NCI-H146 treated with DMSO at 0.1 percent for 48 hours (cell line): ENCODE results near the gene GMCL1.

Source experiments
- DNase-seq: peaks from one replicate; lab custom pipeline; 2025; ENCODE audit not compliant: unreplicated experiment; lab: John Stamatoyannopoulos, UW

Gene GMCL1

DNA sequence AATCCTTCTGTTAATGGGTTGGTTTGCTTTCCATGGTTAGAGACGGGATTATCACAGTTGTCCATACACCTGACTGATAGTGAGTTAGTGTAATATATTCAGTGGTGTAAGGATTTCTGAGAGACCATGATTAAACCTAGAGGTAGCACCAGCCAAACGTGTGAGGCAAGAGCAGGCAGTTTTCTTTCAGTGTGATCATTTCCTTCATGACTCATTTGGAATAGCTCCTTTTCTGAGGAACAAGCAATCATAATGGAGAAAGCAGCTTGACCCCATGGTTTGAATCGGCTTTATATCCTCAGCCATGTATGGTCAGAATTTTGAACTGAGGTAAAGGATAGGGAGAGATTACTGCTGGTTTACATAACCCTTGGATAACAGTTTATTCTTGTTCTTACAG, 88.4 kb downstream of the GMCL1 start:
- DNase-seq, result no peak

DNA sequence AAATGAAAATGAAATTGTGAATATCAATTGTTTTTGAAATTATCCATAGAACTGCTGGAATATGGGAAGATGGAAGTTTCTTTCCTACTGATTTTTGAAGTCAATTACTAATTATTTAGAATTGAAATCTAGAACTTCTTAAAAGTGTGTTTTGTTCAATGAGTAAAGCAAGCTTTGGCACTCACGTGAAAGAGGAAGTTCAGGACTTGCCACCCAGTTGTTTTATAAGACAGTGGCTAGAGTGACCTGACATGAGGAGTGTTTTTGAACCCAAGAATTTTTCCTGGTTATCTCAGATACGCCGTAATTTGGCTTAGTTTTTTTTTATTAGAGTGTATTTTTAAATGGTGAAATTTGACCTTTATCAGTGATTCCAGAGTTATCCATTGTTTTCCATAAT, 88.9 kb downstream of the GMCL1 start:
- DNase-seq, result no peak

DNA sequence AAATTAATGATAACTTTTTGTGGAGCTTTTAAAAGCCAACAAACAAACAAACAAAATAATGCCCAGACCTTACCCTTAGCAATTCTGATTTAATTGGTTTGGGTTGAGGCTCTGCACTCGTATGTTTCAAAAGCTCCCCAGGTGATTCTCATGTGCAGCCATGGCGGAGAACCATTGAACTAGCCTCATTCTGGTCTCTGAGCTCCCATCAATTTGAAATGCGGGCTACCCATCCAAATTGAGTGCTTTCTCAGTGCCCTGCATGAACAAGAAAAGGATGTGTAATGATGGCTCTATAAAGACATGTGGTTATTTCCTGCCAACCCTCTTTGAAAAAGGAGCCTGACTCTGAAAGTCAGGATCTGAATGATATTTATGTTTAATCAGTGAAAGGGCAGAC, 93.7 kb downstream of the GMCL1 start:
- DNase-seq, result no peak

DNA sequence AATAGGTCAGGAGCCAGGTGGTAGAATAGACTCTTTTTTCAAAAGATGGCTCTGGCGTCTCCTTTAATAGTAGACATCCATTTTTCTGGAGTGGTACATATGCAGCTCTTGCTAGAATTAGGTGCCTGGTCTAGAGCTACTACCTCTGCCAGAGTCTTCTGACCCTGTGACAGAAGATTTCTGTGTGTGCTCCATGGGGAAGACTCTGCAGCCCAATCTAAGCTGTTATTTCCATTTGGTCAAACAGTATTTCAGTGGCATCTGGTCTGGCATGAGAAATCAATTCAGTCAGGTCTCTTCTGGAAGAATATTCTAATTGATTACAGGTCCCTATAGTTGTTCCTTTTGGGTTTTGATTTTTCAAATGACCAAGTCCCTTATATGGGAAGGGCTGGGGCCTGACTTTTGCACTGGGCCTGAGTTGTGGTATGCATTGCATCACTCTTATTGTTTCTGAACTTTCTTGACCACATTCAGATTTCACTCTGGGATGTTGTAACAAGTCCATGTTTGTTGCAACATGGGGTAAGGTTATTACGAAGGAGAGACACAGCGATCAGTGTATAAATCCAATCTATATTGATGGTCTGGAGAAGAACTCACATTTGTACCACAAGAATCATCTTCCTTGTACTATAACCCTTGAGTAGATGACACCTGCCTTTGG, 97.5 kb downstream of the GMCL1 start:
- no peak for DNase-seq
